Lower lobe of right lung (tissue), 2 donors: ENCODE data around the gene CTU2. TPM values are rescaled to one million over a fixed set of nuclear protein-coding genes. Genes with fewer than 3 reads are reported as not detected.

Experiments used
- ATAC-seq, 2 donors: fragments of 200-7000 bp; cut with Tn5 transposase; one replicate each; pipeline ENCODE4 v1.9.1; 2020 to 2022; ENCODE audit warnings: mild to moderate bottlenecking in 2 of 2, moderate library complexity in 2 of 2
- DNase-seq: peaks from one replicate; pipeline ENCODE4 v3.0.0-alpha.2; 2020
- H3K27ac ChIP-seq: fragments of 200-600 bp; one replicate; pipeline ENCODE4 v1.8.0; 2022
- H3K27me3 ChIP-seq: fragments of 200-600 bp; one replicate; pipeline ENCODE4 v1.8.0; 2022; ENCODE audit warnings: low read depth
- H3K36me3 ChIP-seq: fragments of 200-600 bp; one replicate; pipeline ENCODE4 v1.8.0; 2022; ENCODE audit warnings: mild to moderate bottlenecking
- H3K4me1 ChIP-seq: fragments of 200-600 bp; one replicate; pipeline ENCODE4 v1.8.0; 2022
- H3K4me3 ChIP-seq: fragments of 200-600 bp; one replicate; pipeline ENCODE4 v1.8.0; 2022; ENCODE audit warnings: mild to moderate bottlenecking
- H3K9me3 ChIP-seq: fragments of 200-600 bp; one replicate; pipeline ENCODE4 v1.8.0; 2022
- CTCF ChIP-seq: fragments of 200-600 bp; IDR thresholded peaks from one replicate; pipeline ENCODE4 v1.8.0; 2022; ENCODE audit warnings: antibody characterized with exemption, mild to moderate bottlenecking
- intact Hi-C: fragments of 100-400 bp; cut with DNase I; formaldehyde crosslinking; loops from one replicate; pipeline ENCODE4 v1.11.0; 2022
- total RNA-seq: library from RNA; stranded (reverse); fragmentation: NEBNext Ultra II Directional; extraction: Animal tissue kit (Norgen Biotek cat#: 25700); gene quantifications from one replicate; pipeline ENCODE4 v1.2.1, GENCODE V29; 2021
- donor health status: DM: no; HTN: yes; CAD: no; lungs with severe emphysema.

The CTU2 gene
- total RNA-seq, 1 donor from 2014 or later: 14.5 TPM

GRCh38 chr16:88736088-88736487 is 29.8 kb downstream of the CTU2 start:
- no peak for DNase-seq
- Histone ChIP-seq H3K36me3 (peaks cover 87% of the 10 kb centered on the region), H3K4me3 (no peak overlapping the region), H3K27me3 (no peaks in the 10 kb centered on the region), H3K9me3 (no peaks in the 10 kb centered on the region), H3K27ac (no peak overlapping the region), H3K4me1 (peaks cover 5% of the 10 kb centered on the region)
- no peak for TF ChIP-seq CTCF
- intact Hi-C loops: no loop called here
- no peak for ATAC-seq

GRCh38 chr16:88736496-88736895 is 30.2 kb downstream of the CTU2 start:
- Histone ChIP-seq H3K36me3 (peaks cover 87% of the 10 kb centered on the region), H3K9me3 (no peaks in the 10 kb centered on the region), H3K27me3 (no peaks in the 10 kb centered on the region), H3K27ac (no peak overlapping the region), H3K4me3 (no peak overlapping the region), H3K4me1 (peaks cover 5% of the 10 kb centered on the region)
- intact Hi-C loops: no loop called here
- ATAC-seq: no peak
- no peak for TF ChIP-seq CTCF
- DNase-seq: no peak

- Histone ChIP-seq H3K4me3 (no peak overlapping the region), H3K4me1 (peaks cover 5% of the 10 kb centered on the region), H3K9me3 (no peaks in the 10 kb centered on the region), H3K27me3 (no peaks in the 10 kb centered on the region), H3K27ac (no peak overlapping the region), H3K36me3 (peaks cover 87% of the 10 kb centered on the region)
- peak; percentile 81 to 92 for ATAC-seq
- DNase-seq: peak; percentile 90
- TF ChIP-seq CTCF: peak; percentile 100
- intact Hi-C loops: no loop called here
Measured at GRCh38 chr16:88737298-88738150, 31.2 kb downstream of the CTU2 start.

GRCh38 chr16:88738151-88739084 is 32.1 kb downstream of the CTU2 start:
- Histone ChIP-seq H3K27ac (no peak overlapping the region), H3K36me3 (peaks cover 85% of the 10 kb centered on the region), H3K4me3 (no peak overlapping the region), H3K4me1 (peaks cover 5% of the 10 kb centered on the region), H3K27me3 (no peaks in the 10 kb centered on the region), H3K9me3 (no peaks in the 10 kb centered on the region)
- no peak for TF ChIP-seq CTCF
- DNase-seq (no peak), ATAC-seq (peak in 1 of 2 donors; percentile 1)
- intact Hi-C loops: no loop called here

- DNase-seq (no peak), ATAC-seq (no peak)
- no peak for TF ChIP-seq CTCF
- no peak overlapping the region for H3K4me3 ChIP-seq
- H3K27me3 ChIP-seq: no peaks in the 10 kb centered on the region
- H3K36me3 ChIP-seq: peaks cover 76% of the 10 kb centered on the region
- no peak overlapping the region for H3K27ac ChIP-seq
- intact Hi-C loops: no loop called here
- peaks cover 11% of the 10 kb centered on the region for H3K4me1 ChIP-seq
- no peaks in the 10 kb centered on the region for H3K9me3 ChIP-seq
Measured at GRCh38 chr16:88739139-88739976, 33.1 kb downstream of the CTU2 start.
